Upper lobe of right lung (tissue), 1 donor: ENCODE measurements around the gene DDC. TPM values are rescaled to one million over a fixed set of nuclear protein-coding genes. Genes with fewer than 3 reads are reported as not detected.
"Not testable (repeated sequence)": the region's sequence is repeated elsewhere in the genome, so short reads cannot be mapped to it uniquely, and the experiment has no call there.

Experiments
- ATAC-seq: fragments of 200-7000 bp; cut with Tn5 transposase; one replicate; pipeline ENCODE4 v1.9.1; 2020; ENCODE audit warnings: mild to moderate bottlenecking, moderate library complexity
- DNase-seq: peaks from one replicate; pipeline ENCODE4 v3.0.0-alpha.2; 2020
- H3K27ac ChIP-seq: fragments of 200-600 bp; one replicate; pipeline ENCODE4 v1.8.0; 2022
- H3K27me3 ChIP-seq: fragments of 200-600 bp; one replicate; pipeline ENCODE4 v1.8.0; 2022; ENCODE audit warnings: mild to moderate bottlenecking
- H3K36me3 ChIP-seq: fragments of 200-600 bp; one replicate; pipeline ENCODE4 v1.8.0; 2022
- H3K4me1 ChIP-seq: fragments of 200-600 bp; one replicate; pipeline ENCODE4 v1.8.0; 2022
- H3K4me3 ChIP-seq: fragments of 200-600 bp; one replicate; pipeline ENCODE4 v1.8.0; 2022; ENCODE audit warnings: mild to moderate bottlenecking
- H3K9me3 ChIP-seq: fragments of 200-600 bp; one replicate; pipeline ENCODE4 v1.8.0; 2022
- CTCF ChIP-seq: fragments of 200-600 bp; IDR thresholded peaks from one replicate; pipeline ENCODE4 v1.8.0; 2022; ENCODE audit warnings: antibody characterized with exemption
- intact Hi-C: fragments of 100-400 bp; cut with DNase I; formaldehyde crosslinking; loops from one replicate; pipeline ENCODE4 v1.11.0; 2022
- total RNA-seq: library from RNA; stranded (reverse); fragmentation: NEBNext Ultra II Directional; extraction: Animal tissue kit (Norgen Biotek cat#: 25700); gene quantifications from one replicate; pipeline ENCODE4 v1.2.1, GENCODE V29; 2021
- donor health status: DM: no; HTN: yes; CAD: no; lungs with severe emphysema.

The DDC gene
- total RNA-seq, 1 donor from 2014 or later, result 3.1 TPM

GRCh38 chr7:50467817-50468610 is 97.2 kb downstream of the DDC start:
- no peak overlapping the region for H3K27ac ChIP-seq
- DNase-seq (peak; percentile 85), ATAC-seq (peak; percentile 94)
- no peaks in the 10 kb centered on the region for H3K36me3 ChIP-seq
- TF ChIP-seq CTCF, result peak; percentile 86
- H3K4me1 ChIP-seq, result peaks cover 3% of the 10 kb centered on the region
- H3K27me3 ChIP-seq, result no peaks in the 10 kb centered on the region
- H3K9me3 ChIP-seq, result no peaks in the 10 kb centered on the region
- intact Hi-C loops, result loop anchor here (10.0 kb wide), 1 partner anchor 687 kb away; no protein-coding TSS in a partner anchor
- no peak overlapping the region for H3K4me3 ChIP-seq

GRCh38 chr7:50466815-50467585 is 98.2 kb downstream of the DDC start:
- Histone ChIP-seq H3K27ac (no peak overlapping the region), H3K4me3 (no peak overlapping the region), H3K4me1 (peaks cover 3% of the 10 kb centered on the region), H3K27me3 (no peaks in the 10 kb centered on the region), H3K9me3 (no peaks in the 10 kb centered on the region), H3K36me3 (no peaks in the 10 kb centered on the region)
- DNase-seq (no peak), ATAC-seq (no peak)
- intact Hi-C loops, result loop anchor here (10.0 kb wide), 1 partner anchor 688 kb away; no protein-coding TSS in a partner anchor
- no peak for TF ChIP-seq CTCF

- intact Hi-C loops, result loop anchor here (10.0 kb wide), 1 partner anchor 692 kb away; no protein-coding TSS in a partner anchor
- Histone ChIP-seq H3K9me3 (no peaks in the 10 kb centered on the region), H3K4me1 (peaks cover 3% of the 10 kb centered on the region), H3K27me3 (no peaks in the 10 kb centered on the region), H3K36me3 (no peaks in the 10 kb centered on the region), H3K27ac (no peak overlapping the region), H3K4me3 (no peak overlapping the region)
- DNase-seq (no peak), ATAC-seq (no peak)
- no peak for TF ChIP-seq CTCF
These were observed 102.2 kb downstream of the DDC start for GRCh38 chr7:50463035-50463434.

- TF ChIP-seq CTCF, result no peak
- Histone ChIP-seq H3K9me3 (no peaks in the 10 kb centered on the region), H3K27ac (no peak overlapping the region), H3K27me3 (no peaks in the 10 kb centered on the region), H3K4me1 (no peaks in the 10 kb centered on the region), H3K36me3 (no peaks in the 10 kb centered on the region), H3K4me3 (no peak overlapping the region)
- ATAC-seq (no peak), DNase-seq (no peak)
- intact Hi-C loops, result loop anchor here (10.0 kb wide), 1 partner anchor 692 kb away; no protein-coding TSS in a partner anchor
These were observed 102.8 kb downstream of the DDC start for GRCh38 chr7:50462361-50462760.

GRCh38 chr7:50461695-50462094 is 103.5 kb downstream of the DDC start:
- intact Hi-C loops, result loop anchor here (10.0 kb wide), 1 partner anchor 693 kb away; no protein-coding TSS in a partner anchor
- no peak for TF ChIP-seq CTCF
- H3K4me3 ChIP-seq, result no peak overlapping the region

GRCh38 chr7:50459183-50459582 is 106.0 kb downstream of the DDC start:
- H3K4me3 ChIP-seq, H3K36me3 ChIP-seq, ATAC-seq, H3K27me3 ChIP-seq, H3K9me3 ChIP-seq, DNase-seq, H3K4me1 ChIP-seq, intact Hi-C loops, H3K27ac ChIP-seq: not testable (repeated sequence)

More at GRCh38 chr7:50461695-50462094, 103.5 kb downstream of the DDC start:
- Histone ChIP-seq H3K27ac (no peak overlapping the region), H3K36me3 (no peaks in the 10 kb centered on the region), H3K9me3 (no peaks in the 10 kb centered on the region), H3K4me1 (no peaks in the 10 kb centered on the region), H3K27me3 (no peaks in the 10 kb centered on the region)
- no peak for ATAC-seq
- DNase-seq, result no peak

- H3K9me3 ChIP-seq, H3K27me3 ChIP-seq, ATAC-seq, H3K36me3 ChIP-seq, H3K27ac ChIP-seq, H3K4me1 ChIP-seq, H3K4me3 ChIP-seq, intact Hi-C loops, DNase-seq: not testable (repeated sequence)
These were observed 106.6 kb downstream of the DDC start for GRCh38 chr7:50458651-50459050.
